KBM-7 (cell line): Measurements from ENCODE around the gene PLCD3.
A peak's percentile ranks its signal among the peaks of the same experiment; 100 is the strongest.

Source experiments
- DNase-seq: peaks from one replicate; pipeline ENCODE4 v3.0.0-alpha.2; 2015
- in situ Hi-C: fragments of 300-500 bp; cut with MboI; formaldehyde crosslinking; loops from 2 replicates; pipeline ENCODE4 v1.14.3; 2020; ENCODE audit warnings: low sequenced_read_pairs, low pct_unique_long_range_greater_than_20kb, mixed read lengths

Gene PLCD3

GRCh38 chr17:45132320-45132571 lies at the start of gene PLCD3:
TSS of gene PLCD3 (minus strand) at chr17:45132515. CDS start at chr17:45132410, 105 bp downstream.
- no peak for DNase-seq
- in situ Hi-C loops, result no loop called here

DNA sequence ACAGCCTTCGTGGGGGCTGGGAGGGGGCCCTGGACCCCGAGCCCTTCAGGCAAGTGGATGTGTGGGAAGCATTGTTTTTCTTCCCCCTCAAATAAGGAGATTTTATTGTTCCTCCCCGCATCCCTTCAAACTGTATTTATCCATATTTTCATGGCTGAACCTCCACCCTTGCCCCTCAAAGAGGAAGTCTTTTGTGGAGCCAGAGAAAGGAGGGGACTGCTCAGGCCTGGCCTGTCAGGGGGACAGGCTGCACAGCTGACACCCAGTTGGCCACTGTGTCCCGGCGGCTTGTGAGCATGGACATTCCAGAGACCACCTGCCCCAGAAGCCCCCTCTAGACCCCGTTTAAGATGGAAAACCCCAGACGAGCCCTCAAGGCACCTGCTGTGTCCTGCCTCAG lies 45.2 kb upstream of the PLCD3 start:
- DNase-seq, result no peak
- in situ Hi-C loops, result no loop called here

DNA sequence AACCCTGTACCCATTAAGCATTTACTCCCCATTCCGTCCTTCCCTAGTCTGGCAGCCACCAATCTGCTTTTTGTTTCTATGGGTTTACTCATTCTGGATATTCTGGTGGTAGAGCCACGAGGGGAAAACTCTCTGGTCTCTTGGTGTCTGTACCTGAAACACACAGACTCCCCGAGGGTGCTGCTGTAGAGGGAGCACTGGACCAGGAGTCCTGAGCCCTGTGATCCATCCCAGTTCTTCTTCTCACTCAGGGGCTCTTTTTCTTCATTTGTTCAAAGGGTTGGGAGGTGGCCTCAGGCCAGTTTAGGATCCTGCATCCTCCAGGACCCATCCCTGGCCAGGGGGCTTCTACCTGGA lies 43.4 kb upstream of the PLCD3 start:
- in situ Hi-C loops, result no loop called here
- no peak for DNase-seq

GRCh38 chr17:45172541-45173286 lies 40.4 kb upstream of the PLCD3 start:
- no peak for DNase-seq
- in situ Hi-C loops, result no loop called here

- in situ Hi-C loops, result no loop called here
- DNase-seq, result no peak
Measured at GRCh38 chr17:45172232-45172540, 39.9 kb upstream of the PLCD3 start.

DNA sequence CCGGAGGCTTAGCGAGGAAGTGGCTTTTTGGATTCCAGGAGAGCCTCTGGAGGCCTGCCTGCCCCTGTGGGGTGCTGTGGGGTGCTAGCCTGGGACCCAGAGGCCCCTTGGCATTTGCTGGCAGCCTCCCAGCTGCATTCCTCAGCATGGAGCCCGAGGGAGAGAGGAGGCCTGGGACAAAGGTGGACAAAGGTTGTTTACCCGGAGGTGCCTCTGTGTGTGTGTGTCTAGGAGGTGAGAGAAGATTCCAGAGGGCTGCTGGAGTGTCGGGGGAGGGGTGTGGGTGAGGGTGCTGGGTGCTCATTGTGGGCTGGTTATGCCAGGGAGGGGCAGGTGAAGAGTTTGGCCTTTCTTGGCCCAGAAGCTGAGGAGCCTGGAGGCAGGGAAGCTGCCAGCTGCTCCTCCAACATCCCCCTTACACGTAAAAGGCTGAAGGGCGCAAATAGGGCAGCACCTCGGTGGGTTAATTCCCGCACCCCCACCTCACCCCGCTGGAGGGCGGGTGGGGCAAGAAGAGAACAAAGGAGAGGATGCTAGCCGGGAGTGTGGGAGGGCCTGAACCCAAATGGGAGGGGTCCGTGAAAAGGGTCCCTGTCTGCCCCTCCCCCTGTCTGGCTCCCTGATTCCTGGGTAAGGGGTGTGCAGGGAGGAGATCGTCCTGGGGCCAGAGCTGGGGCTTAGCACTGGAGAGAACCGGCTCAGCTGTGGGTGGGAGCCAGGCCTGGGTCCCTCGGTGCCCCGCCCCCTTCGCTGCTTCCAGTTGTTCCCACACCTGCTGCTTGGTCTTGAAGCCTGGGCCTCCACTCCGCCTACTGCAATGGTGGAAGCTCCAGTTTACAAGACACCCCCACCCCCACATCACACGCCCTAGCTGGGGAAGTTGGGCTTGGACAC lies 39.3 kb upstream of the PLCD3 start:
- no peak for DNase-seq
- in situ Hi-C loops, result no loop called here

DNA sequence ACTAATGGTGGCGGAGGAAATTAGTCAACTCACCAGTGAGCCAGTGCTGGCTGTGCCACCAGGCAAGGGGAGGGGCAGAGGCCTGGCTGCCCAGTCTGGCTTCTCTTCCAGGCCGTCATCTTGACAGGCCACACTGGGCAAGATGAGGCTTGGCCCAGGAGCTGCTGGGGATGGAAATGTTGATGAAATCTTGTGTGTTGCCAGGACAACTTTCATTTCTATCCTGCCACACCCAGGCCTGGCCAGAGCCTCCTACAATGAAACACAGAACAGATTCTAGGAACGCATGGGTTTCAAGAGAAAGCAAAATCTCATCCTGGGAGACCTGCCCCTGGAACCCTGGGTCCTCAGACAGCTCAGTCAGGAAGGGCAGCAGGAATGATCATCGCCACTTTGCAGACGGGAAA lies 38.6 kb upstream of the PLCD3 start:
- in situ Hi-C loops, result no loop called here
- no peak for DNase-seq

DNA sequence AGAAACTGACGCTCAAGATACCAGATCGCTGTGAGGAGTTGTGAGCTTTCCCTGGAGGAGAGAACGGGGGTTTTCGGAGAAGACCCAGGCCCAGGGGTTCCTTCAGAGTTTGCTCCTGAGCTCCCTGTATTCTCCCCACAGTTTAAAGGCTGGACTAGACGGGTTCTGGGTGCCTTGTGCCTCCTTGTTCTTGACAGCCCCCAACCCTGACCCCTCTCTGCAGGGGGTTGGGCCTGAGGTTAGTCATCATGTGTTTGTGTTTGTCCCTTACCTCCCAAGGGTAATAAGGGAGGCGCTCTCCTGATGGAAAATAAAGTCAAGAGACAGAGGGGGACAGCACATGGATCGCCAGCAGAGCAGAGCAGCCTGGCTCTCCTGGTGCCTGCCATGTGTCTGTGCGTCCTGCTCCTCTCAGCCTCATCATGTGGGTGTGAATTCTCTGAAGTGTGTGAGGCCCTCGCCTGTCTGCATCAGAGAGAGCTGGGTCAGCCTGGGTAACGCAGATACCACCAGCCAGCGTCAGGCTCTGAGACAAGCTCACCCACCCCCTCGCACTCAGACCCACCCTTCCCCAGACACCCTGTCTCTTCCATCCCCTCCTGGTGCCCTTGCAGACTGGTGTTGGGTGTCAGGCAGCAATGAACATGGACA lies 38.1 kb upstream of the PLCD3 start:
- in situ Hi-C loops, result no loop called here
- no peak for DNase-seq

DNA sequence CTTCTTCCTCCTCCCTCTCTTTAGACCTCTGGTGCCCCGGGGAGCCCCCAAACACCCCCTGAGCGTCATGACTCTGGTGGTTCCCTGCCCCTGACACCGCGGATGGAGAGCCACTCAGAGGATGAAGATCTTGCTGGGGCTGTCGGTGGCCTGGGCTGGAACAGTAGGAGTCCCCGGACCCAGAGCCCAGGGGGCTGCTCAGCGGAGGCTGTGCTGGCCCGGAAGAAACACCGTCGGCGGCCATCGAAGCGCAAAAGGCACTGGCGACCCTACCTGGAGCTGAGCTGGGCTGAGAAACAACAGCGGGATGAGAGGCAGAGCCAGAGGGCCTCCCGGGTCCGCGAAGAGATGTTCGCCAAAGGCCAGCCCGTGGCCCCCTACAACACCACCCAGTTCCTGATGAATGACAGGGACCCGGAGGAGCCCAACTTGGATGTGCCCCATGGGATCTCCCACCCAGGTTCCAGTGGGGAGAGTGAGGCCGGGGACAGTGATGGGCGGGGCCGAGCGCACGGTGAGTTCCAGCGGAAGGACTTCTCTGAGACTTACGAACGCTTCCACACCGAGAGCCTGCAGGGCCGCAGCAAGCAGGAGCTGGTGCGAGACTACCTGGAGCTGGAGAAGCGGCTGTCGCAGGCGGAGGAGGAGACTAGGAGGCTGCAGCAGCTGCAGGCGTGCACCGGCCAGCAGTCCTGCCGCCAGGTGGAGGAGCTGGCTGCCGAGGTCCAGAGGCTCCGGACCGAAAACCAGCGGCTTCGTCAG lies 36.9 kb upstream of the PLCD3 start:
- no peak for DNase-seq
- in situ Hi-C loops, result no loop called here

DNA sequence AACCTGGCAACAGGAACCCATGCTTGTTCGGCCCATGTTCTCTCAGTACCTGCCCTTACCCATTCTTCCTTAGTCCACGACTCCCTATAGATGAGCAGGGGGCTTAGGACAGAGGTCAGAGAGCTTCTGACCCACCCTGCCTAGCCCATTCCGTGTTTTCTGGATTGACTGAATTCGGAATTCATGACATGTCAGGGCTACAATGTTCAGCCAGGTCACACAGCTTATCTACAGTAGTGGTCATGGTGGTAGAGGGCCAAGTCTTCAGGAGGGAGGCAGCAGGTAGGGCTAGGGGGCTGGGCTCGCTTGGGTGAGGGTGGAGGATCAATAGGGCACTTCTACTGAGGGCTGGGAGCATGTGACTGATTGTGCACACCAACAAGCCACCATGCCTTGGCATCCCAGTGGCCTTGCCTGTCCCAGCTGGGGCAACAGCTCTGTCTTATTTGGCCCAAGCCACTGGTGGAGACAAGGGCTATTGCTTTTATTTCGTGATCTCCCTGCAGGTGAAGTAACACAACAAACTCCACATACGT lies 32.5 kb upstream of the PLCD3 start:
- no peak for DNase-seq
- in situ Hi-C loops, result no loop called here

DNA sequence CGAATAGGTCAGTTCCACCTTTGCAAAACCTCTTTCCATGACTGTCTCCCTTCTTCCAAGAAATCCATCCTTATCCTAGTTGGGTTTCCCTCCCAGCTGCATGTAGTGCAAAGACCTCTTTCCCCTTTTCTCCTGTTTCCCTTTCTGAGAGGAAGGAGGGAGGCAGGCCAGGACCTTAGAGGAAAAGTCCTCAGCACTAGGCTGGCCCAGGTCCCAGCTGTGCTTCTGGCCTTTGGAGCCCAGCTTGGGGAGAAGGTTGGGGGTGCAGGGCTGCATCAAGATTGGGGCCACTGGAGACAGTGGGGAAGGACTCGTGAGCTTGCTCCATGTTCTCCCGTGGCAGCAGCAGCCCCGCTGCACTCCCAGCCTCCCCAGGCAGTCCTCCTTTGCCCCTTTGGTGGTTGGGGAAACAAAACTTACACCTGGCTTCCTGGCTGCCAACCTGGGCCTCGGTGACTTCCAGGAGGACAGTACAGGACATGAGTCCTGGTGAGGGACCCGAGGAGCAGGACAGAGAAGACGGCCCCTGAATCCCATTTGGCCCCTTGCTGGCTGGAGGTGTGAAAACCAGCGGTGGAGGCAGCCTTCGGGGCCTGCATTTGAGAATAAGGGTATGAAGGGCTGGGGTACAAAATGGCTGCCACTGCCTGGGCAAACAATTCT lies 29.8 kb upstream of the PLCD3 start:
- DNase-seq, result no peak
- in situ Hi-C loops, result no loop called here

- in situ Hi-C loops, result no loop called here
- DNase-seq, result peak; percentile 100
Measured at GRCh38 chr17:45161288-45162024, 29.1 kb upstream of the PLCD3 start, which contains the start of gene HEXIM2. TSS of gene HEXIM2 (plus strand) at chr17:45161875. CDS start at chr17:45162794, 919 bp downstream.

DNA sequence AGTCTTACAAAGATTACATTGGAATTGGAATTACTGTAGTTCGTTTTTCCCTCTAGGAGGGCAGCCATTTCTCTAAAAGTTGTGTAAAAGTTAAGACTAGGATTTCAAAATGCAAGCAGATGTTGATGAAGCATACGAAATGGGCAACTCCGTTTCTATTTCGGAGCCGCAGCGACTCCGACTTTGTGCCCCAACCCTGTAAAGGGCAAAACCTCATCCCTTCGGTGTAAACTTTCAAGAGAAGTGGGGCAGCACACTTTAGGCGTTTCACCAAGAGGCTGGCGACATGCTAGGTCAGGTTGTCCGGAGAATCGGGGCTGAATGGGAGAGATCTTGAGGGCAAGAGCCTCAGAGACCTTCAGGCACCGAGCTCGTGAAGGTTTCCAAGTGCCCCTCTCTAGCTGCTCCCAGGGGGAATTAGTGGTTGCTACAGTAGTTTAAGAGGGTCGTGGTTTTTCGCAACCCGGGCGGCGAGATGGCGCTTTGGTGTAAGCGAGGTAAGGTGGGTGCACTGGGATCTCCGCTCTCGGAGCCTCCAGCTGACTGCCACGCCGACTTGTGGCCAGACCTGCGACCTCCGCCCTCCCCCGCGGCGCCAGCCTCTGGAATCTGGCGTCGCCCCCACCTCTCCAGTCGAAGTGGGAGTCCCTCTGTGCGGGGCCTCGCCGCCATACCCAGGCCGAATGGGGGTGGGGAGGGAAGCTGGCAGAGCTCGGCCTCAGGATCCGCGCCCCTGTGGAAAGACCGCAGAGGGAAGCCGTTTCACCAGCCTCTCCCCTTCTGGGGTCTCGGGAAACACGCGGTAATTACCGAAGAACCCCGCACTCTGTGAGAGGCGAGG lies 28.4 kb upstream of the PLCD3 start:
- in situ Hi-C loops, result no loop called here
- peak; percentile 65 for DNase-seq

DNA sequence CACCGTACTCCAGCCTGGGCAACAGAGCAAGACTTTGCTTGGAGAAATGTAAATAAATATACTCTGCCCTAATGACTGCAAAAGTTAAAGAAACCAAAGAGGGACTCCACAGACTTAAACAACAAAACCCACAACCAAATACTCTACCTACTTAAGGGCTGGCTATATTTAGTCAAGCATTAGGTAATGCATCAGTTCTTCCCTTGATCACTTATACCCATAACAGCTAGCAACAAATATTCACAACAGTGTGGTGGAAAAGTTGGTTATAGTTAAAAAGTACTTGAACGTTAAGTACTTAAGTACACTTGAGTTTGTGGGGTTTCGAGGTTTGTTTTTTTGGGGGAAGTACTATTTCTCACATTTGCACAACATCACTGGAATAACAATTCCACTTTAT lies 23.9 kb upstream of the PLCD3 start:
- in situ Hi-C loops, result no loop called here
- no peak for DNase-seq

DNA sequence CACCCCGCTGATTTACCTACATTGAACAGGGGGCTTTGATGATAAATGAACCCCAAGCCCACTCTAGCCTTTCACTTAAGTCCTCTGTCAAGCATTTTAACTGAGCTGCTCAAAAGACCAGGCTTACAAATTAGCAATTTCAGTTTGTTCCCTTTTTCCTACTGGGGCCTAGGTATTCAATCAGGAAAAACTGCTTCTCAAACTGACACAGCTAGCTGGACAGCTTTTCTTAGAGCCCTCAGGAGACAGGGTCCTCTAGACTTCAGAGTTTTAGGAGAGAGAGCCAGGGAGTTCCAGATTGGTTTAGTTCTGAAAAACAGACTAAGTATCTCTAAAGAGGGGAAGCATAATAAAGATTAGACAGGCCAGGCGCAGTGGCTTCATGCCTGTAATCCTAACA lies 23.2 kb upstream of the PLCD3 start:
- peak; percentile 36 for DNase-seq
- in situ Hi-C loops, result no loop called here

DNA sequence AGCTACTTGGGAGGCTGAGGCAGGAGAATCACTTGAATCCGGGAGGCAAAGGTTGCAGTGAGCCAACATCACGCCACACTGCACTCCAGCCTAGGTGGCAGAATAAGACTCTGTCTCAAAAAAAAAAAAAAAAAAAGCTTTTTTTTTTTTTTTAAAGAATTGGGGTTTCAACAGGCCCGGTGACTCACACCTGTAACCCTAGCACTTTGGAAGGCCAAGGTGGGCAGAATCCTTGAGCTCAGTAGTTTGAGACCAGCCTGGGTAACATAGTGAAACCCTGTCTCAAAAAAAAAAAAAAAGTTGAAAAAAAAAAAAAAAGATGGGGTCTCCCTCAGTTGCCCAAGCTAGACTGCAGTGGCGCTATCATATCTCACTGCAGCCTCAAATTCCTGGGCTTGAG lies 22.7 kb upstream of the PLCD3 start:
- DNase-seq, result no peak
- in situ Hi-C loops, result no loop called here

- peak; percentile 54 for DNase-seq
- in situ Hi-C loops, result no loop called here
Measured at GRCh38 chr17:45150911-45151809, 18.8 kb upstream of the PLCD3 start.
